Choroid plexus epithelial cell (primary cell): ENCODE data around the gene TCF3.
A peak's percentile ranks its signal among the peaks of the same experiment; 100 is the strongest.

ENCODE experiments used
- DNase-seq: peaks from one replicate; pipeline ENCODE4 v3.0.0-alpha.2; 2010; ENCODE audit warnings: low read depth
- H3K4me3 ChIP-seq: 2 replicates; pipeline ENCODE4 v1.5.1; 2011; ENCODE audit warnings: low read depth, mild to moderate bottlenecking, control low read depth, low read length, moderate library complexity
- CTCF ChIP-seq: conservative IDR thresholded peaks from 2 replicates; pipeline ENCODE4 v1.5.1; 2011; ENCODE audit warnings: low read depth, mild to moderate bottlenecking, control low read depth, inconsistent platforms, low read length, moderate library complexity

The TCF3 gene

GRCh38 chr19:1655131-1655981 is 2.9 kb upstream of the TCF3 start:
- no peak for TF ChIP-seq CTCF
- DNase-seq, result no peak

GRCh38 chr19:1654178-1654792 is 1.9 kb upstream of the TCF3 start:
- H3K4me3 ChIP-seq, result no peak overlapping the region
- TF ChIP-seq CTCF, result no peak

More at GRCh38 chr19:1655131-1655981, 2.9 kb upstream of the TCF3 start:
- H3K4me3 ChIP-seq, result no peak overlapping the region

GRCh38 chr19:1653300-1653628 is 849 bp upstream of the TCF3 start:
- TF ChIP-seq CTCF, result no peak
- peak overlapping the region; percentile 66 for H3K4me3 ChIP-seq
- no peak for DNase-seq

More at GRCh38 chr19:1654178-1654792, 1.9 kb upstream of the TCF3 start:
- DNase-seq, result no peak

- TF ChIP-seq CTCF, result no peak
- peak; percentile 39 for DNase-seq
These were observed 685 bp downstream of the TCF3 start for GRCh38 chr19:1651568-1652291.

GRCh38 chr19:1650650-1651567 is 1.5 kb downstream of the TCF3 start:
- peak; percentile 10 for TF ChIP-seq CTCF
- DNase-seq, result peak; percentile 48
- H3K4me3 ChIP-seq, result peak overlapping the region; percentile 87

More at GRCh38 chr19:1651568-1652291, 685 bp downstream of the TCF3 start:
- peak overlapping the region; percentile 87 for H3K4me3 ChIP-seq
